ENCODE results near the gene GGTA1.
"Not testable (repeated sequence)": the region's sequence is repeated elsewhere in the genome, so short reads cannot be mapped to it uniquely, and the experiment has no call there.

GGTA1 gene

GRCh38 chr9:121455527-121456239 is 44.0 kb downstream of the GGTA1 start:
- no peak for DNase-seq

GRCh38 chr9:121454972-121455371 is 44.7 kb downstream of the GGTA1 start:
- no peak for DNase-seq

- DNase-seq: no peak
Measured at GRCh38 chr9:121453232-121453892, 46.3 kb downstream of the GGTA1 start.

- DNase-seq: no peak
Measured at GRCh38 chr9:121452085-121452484, 47.6 kb downstream of the GGTA1 start.

- DNase-seq: no peak
Measured at GRCh38 chr9:121451586-121451985, 48.1 kb downstream of the GGTA1 start.

- DNase-seq: no peak
Measured at GRCh38 chr9:121450241-121450640, 49.4 kb downstream of the GGTA1 start.

GRCh38 chr9:121449786-121450185 is 49.9 kb downstream of the GGTA1 start:
- DNase-seq: no peak

- DNase-seq: no peak
Measured at GRCh38 chr9:121447321-121447834, 52.3 kb downstream of the GGTA1 start.

- no peak for DNase-seq
Measured at GRCh38 chr9:121445986-121446385, 53.7 kb downstream of the GGTA1 start.

- no peak for DNase-seq
Measured at GRCh38 chr9:121443981-121444380, 55.7 kb downstream of the GGTA1 start.

GRCh38 chr9:121441165-121441564 is 58.5 kb downstream of the GGTA1 start:
- no peak for DNase-seq

- DNase-seq: no peak
Measured at GRCh38 chr9:121439711-121440664, 59.7 kb downstream of the GGTA1 start.

- DNase-seq: no peak
Measured at GRCh38 chr9:121439016-121439415, 60.6 kb downstream of the GGTA1 start.

GRCh38 chr9:121437891-121438290 is 61.8 kb downstream of the GGTA1 start:
- no peak for DNase-seq

GRCh38 chr9:121437046-121437445 is 62.6 kb downstream of the GGTA1 start:
- DNase-seq: not testable (repeated sequence)

- DNase-seq: no peak
Measured at GRCh38 chr9:121434969-121435368, 64.7 kb downstream of the GGTA1 start.

- no peak for DNase-seq
Measured at GRCh38 chr9:121427899-121428298, 71.7 kb downstream of the GGTA1 start.

GRCh38 chr9:121424024-121424432 is 75.6 kb downstream of the GGTA1 start:
- DNase-seq: no peak

GRCh38 chr9:121411993-121412392 is 87.7 kb downstream of the GGTA1 start:
- no peak for DNase-seq

GRCh38 chr9:121405899-121406298 is 93.7 kb downstream of the GGTA1 start:
- no peak for DNase-seq
